CD14-positive monocyte (primary cell): ENCODE results near the gene MRPL41. TPM values are rescaled to one million over a fixed set of nuclear protein-coding genes. Genes with fewer than 3 reads are reported as not detected.
A peak's percentile ranks its signal among the peaks of the same experiment; 100 is the strongest.

Experiments used
- DNase-seq, 3 donors: peaks; one replicate each; pipeline ENCODE4 v3.0.0-alpha.2; 2011 to 2022
- H2AFZ ChIP-seq: 2 replicates; pipeline ENCODE4 v1.6.0; 2012; ENCODE audit warnings: mild to moderate bottlenecking, low read depth, low read length, inconsistent platforms; ENCODE audit not compliant: insufficient read depth, poor library complexity, severe bottlenecking
- H3K27ac ChIP-seq, 2 donors: 1 replicate in 1 of 2; 2 replicates in 1 of 2; pipeline ENCODE4 v1.5.1; 2012 to 2013; ENCODE audit warnings: low read length in 2 of 2, control low read depth in 1 of 2, inconsistent platforms in 1 of 2, low read depth in 1 of 2, mild to moderate bottlenecking in 1 of 2
- H3K27me3 ChIP-seq, 2 donors: one replicate each; pipeline versions ENCODE4 v1.6.0 to v1.6.1; 2011 to 2013; ENCODE audit warnings: low read length in 2 of 2; ENCODE audit not compliant: control insufficient read depth in 2 of 2, insufficient read depth in 2 of 2
- H3K36me3 ChIP-seq, 2 donors: replicated peaks in 1 of 2; 1 replicate in 1 of 2; 2 replicates in 1 of 2; pipeline versions ENCODE4 v1.5.1 to v1.6.1; 2012 to 2013; ENCODE audit warnings: low read length in 2 of 2, control low read depth in 1 of 2, inconsistent platforms in 1 of 2, mild to moderate bottlenecking in 1 of 2; ENCODE audit not compliant: insufficient read depth in 2 of 2, control insufficient read depth in 1 of 2
- H3K4me1 ChIP-seq, 2 donors: 1 replicate in 1 of 2; 2 replicates in 1 of 2; pipeline versions ENCODE4 v1.5.1 to v1.6.1; 2012 to 2013; ENCODE audit warnings: low read length in 2 of 2, control low read depth in 1 of 2, inconsistent platforms in 1 of 2, mild to moderate bottlenecking in 1 of 2, moderate library complexity in 1 of 2; ENCODE audit not compliant: insufficient read depth in 2 of 2, control insufficient read depth in 1 of 2
- H3K4me2 ChIP-seq: replicated peaks from 2 replicates; pipeline ENCODE3; 2012; ENCODE audit warnings: low read length, moderate library complexity, mild to moderate bottlenecking; ENCODE audit not compliant: poor library complexity, severe bottlenecking; ENCODE audit errors: extremely low read depth
- H3K4me3 ChIP-seq, 3 experiments: fragments of 200-600 bp in 1 of 3; sonication (generic) in 1 of 3; replicated peaks in 1 of 3; 1 replicate in 2 of 3; 2 replicates in 1 of 3; pipeline ENCODE4 v1.5.1; 2011 to 2013; ENCODE audit warnings: low read length in 3 of 3, mild to moderate bottlenecking in 3 of 3, control low read depth in 2 of 3, low read depth in 2 of 3, inconsistent platforms in 1 of 3, moderate library complexity in 1 of 3
- H3K79me2 ChIP-seq: 2 replicates; pipeline ENCODE4 v1.6.0; 2012; ENCODE audit warnings: mild to moderate bottlenecking, control low read depth, inconsistent platforms, low read length, moderate library complexity; ENCODE audit not compliant: insufficient read depth
- H3K9ac ChIP-seq: 2 replicates; pipeline ENCODE4 v1.6.0; 2017; ENCODE audit warnings: low read length, mild to moderate bottlenecking; ENCODE audit not compliant: insufficient read depth, poor library complexity, severe bottlenecking
- H3K9me3 ChIP-seq, 2 donors: replicated peaks in 1 of 2; 1 replicate in 1 of 2; 2 replicates in 1 of 2; pipeline versions ENCODE4 v1.5.1 to v1.6.1; 2012 to 2013; ENCODE audit warnings: low read length in 2 of 2, control low read depth in 1 of 2; ENCODE audit not compliant: control insufficient read depth in 1 of 2, insufficient read depth in 1 of 2
- H4K20me1 ChIP-seq: 2 replicates; pipeline ENCODE4 v1.6.0; 2012; ENCODE audit warnings: mild to moderate bottlenecking, low read length, control low read depth, moderate library complexity; ENCODE audit not compliant: insufficient read depth
- H3K27ac Mint-ChIP-seq, 7 donors: one replicate each; pipeline ENCODE4 v1.8.0; 2020; ENCODE audit warnings: mild to moderate bottlenecking in 7 of 7, mixed read lengths in 7 of 7, moderate library complexity in 6 of 7, inconsistent platforms in 2 of 7
- H3K27me3 Mint-ChIP-seq, 3 donors: one replicate each; pipeline ENCODE4 v1.8.0; 2021 to 2022; ENCODE audit warnings: low read depth in 3 of 3, mild to moderate bottlenecking in 3 of 3, mixed read lengths in 3 of 3, moderate library complexity in 3 of 3, inconsistent platforms in 1 of 3
- H3K36me3 Mint-ChIP-seq, 2 donors: one replicate each; pipeline ENCODE4 v1.8.0; 2020; ENCODE audit warnings: mixed read lengths in 2 of 2, inconsistent platforms in 1 of 2, mild to moderate bottlenecking in 1 of 2
- H3K4me1 Mint-ChIP-seq: one replicate; pipeline ENCODE4 v1.8.0; 2020; ENCODE audit warnings: mild to moderate bottlenecking, mixed read lengths
- H3K4me3 Mint-ChIP-seq, 2 donors: one replicate each; pipeline ENCODE4 v1.8.0; 2020; ENCODE audit warnings: mild to moderate bottlenecking in 2 of 2, mixed read lengths in 2 of 2, moderate library complexity in 1 of 2
- H3K9me3 Mint-ChIP-seq, 7 donors: one replicate each; pipeline ENCODE4 v1.8.0; 2020 to 2022; ENCODE audit warnings: mixed read lengths in 7 of 7, mild to moderate bottlenecking in 6 of 7, moderate library complexity in 6 of 7, inconsistent platforms in 2 of 7
- WGBS: methylation state at CpG from one replicate; pipeline ENCODE4 v1.1.5; 2013; ENCODE audit warnings: missing lambda C conversion rate; ENCODE audit not compliant: insufficient coverage; 5-methylcytosine and 5-hydroxymethylcytosine counted together
- intact Hi-C, 2 donors: fragments of 100-400 bp; cut with micrococcal nuclease; formaldehyde crosslinking; loops; one replicate each; pipeline versions ENCODE4 v1.15.0 to v1.15.1; 2023
- polyA plus RNA-seq, 3 donors: library from polyadenylated mRNA; depleted of rRNA in 1 of 3; unstranded in 2 of 3; stranded (reverse) in 1 of 3; fragments of 300-500 nt in 2 of 3; fragments of >200 nt in 1 of 3; fragmentation: Illumina TruSeq in 2 of 3; gene quantifications; 1 replicate in 2 of 3; 2 replicates in 1 of 3; pipeline ENCODE4 v1.2.3, GENCODE V29; 2012 to 2021
- TF ChIP-seq, protein P1 (sequence below): fragments of 200-600 bp; IDR thresholded peaks from one replicate; pipeline ENCODE4 v1.8.0; 2022; ENCODE audit warnings: antibody characterized with exemption, mild to moderate bottlenecking

The MRPL41 gene
- polyA plus RNA-seq, 3 donors: 17.3 to 49.4 (median 33.2) TPM

DNA sequence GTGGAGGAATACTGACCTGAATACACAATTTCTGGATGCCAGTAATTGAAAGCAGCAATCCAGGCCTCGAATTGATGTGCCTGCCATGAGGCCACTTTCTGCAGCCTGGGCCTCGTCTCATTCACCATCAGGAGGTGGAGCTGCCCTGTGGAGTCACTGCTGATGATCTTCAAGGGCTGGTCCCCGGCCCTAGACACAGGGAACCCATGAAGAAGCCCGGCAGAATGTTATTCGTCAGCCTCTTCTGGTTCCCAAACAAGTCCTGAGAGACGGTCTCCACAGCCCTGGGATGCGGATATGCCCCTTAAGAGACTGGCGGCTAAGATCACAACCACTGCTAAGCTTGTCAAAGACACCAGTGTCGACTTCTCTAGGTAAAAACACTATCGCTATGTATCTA is 22.5 kb downstream of the MRPL41 start:
- DNase-seq: no peak
- intact Hi-C loops: loop anchor here in 1 of 2 donors (10.0 kb wide), 1 partner anchor 121 kb away; no protein-coding TSS in a partner anchor
- no peaks in the 10 kb centered on the region for H3K9me3 ChIP-seq
- H3K27me3 Mint-ChIP-seq: peaks cover 0 to 2% (median 0%) of the 10 kb centered on the region in 3 donors
- H3K4me3 ChIP-seq: no peak overlapping the region
- 96% methylated on average over 8 of the region's 10 CpGs for WGBS
- H2AFZ ChIP-seq: no peak overlapping the region
- H3K4me2 ChIP-seq: no peak overlapping the region
- peaks cover 27% of the 10 kb centered on the region for H3K4me1 Mint-ChIP-seq
- TF ChIP-seq, protein P1, sequence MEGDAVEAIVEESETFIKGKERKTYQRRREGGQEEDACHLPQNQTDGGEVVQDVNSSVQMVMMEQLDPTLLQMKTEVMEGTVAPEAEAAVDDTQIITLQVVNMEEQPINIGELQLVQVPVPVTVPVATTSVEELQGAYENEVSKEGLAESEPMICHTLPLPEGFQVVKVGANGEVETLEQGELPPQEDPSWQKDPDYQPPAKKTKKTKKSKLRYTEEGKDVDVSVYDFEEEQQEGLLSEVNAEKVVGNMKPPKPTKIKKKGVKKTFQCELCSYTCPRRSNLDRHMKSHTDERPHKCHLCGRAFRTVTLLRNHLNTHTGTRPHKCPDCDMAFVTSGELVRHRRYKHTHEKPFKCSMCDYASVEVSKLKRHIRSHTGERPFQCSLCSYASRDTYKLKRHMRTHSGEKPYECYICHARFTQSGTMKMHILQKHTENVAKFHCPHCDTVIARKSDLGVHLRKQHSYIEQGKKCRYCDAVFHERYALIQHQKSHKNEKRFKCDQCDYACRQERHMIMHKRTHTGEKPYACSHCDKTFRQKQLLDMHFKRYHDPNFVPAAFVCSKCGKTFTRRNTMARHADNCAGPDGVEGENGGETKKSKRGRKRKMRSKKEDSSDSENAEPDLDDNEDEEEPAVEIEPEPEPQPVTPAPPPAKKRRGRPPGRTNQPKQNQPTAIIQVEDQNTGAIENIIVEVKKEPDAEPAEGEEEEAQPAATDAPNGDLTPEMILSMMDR: no peak
- no peak overlapping the region for H3K27ac ChIP-seq
- peaks cover 37% of the 10 kb centered on the region for H4K20me1 ChIP-seq
- peaks cover 0 to 2% (median 0%) of the 10 kb centered on the region in 7 donors for H3K9me3 Mint-ChIP-seq
- H3K36me3 Mint-ChIP-seq: peaks cover 50 to 53% of the 10 kb centered on the region in 2 donors
- H3K9ac ChIP-seq: no peak overlapping the region
- no peak overlapping the region for H3K27ac Mint-ChIP-seq
- H3K4me1 ChIP-seq: peaks cover 14 to 28% of the 10 kb centered on the region in 2 donors
- H3K36me3 ChIP-seq: peaks cover 34 to 44% of the 10 kb centered on the region in 2 donors
- no peaks in the 10 kb centered on the region for H3K27me3 ChIP-seq
- H3K4me3 Mint-ChIP-seq: no peak overlapping the region
- H3K79me2 ChIP-seq: peaks cover 32% of the 10 kb centered on the region

DNA sequence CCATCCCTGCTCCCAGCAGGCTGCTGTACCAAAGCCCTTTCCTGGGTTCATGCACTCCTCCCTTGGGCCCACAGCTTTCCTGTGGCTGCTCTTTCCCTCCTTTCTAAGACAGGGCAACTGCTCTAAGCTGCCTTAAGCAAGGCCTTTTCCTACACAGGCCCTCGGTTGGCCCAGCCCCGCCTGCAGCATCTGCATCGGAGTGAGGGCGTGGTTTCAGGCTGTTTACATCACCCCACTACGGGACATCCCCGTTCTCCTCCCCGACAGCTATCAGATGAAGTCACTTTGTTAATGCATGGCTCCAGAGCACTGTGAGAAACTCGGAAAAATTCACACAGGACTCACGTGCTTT is 23.7 kb downstream of the MRPL41 start:
- intact Hi-C loops: loop anchor here (5.0 to 10.0 kb wide), 2 partner anchors 42 to 119 kb away; partner anchors contain the start of gene EHMT1 (in 2 of the 2)
- Histone ChIP-seq H3K79me2 (peaks cover 32% of the 10 kb centered on the region), H3K4me2 (no peak overlapping the region)

More for the DNA sequence above, 23.7 kb downstream of the MRPL41 start:
- DNase-seq: no peak
- H3K36me3 ChIP-seq: peaks cover 34 to 44% of the 10 kb centered on the region in 2 donors
- Mint-ChIP-seq H3K9me3 (peaks cover 0 to under 1% (median 0%) of the 10 kb centered on the region in 7 donors), H3K36me3 (peaks cover 47 to 50% of the 10 kb centered on the region in 2 donors), H3K27me3 (peaks cover 0 to 2% (median 0%) of the 10 kb centered on the region in 3 donors), H3K27ac (peak overlapping the region in 1 of 7 donors; percentile 72), H3K4me3 (no peak overlapping the region), H3K4me1 (peaks cover 30% of the 10 kb centered on the region)
- H3K27ac ChIP-seq: no peak overlapping the region
- H3K27me3 ChIP-seq: no peaks in the 10 kb centered on the region
- WGBS: 90% methylated on average over 9 of the region's 9 CpGs
- H3K4me1 ChIP-seq: peaks cover 17 to 31% of the 10 kb centered on the region in 2 donors
- no peak overlapping the region for H3K4me3 ChIP-seq
- TF ChIP-seq, protein P1: no peak
- no peak overlapping the region for H2AFZ ChIP-seq
- H3K9me3 ChIP-seq: no peaks in the 10 kb centered on the region
- peaks cover 28% of the 10 kb centered on the region for H4K20me1 ChIP-seq
- no peak overlapping the region for H3K9ac ChIP-seq
